Thyroid gland (tissue), 4 donors: ENCODE measurements around the gene ATP6V1G3.

Experiments used
- POLR2A ChIP-seq, 2 donors: fragments of 450-650 bp; IDR thresholded peaks; one replicate each; pipeline ENCODE4 v1.6.1; 2017; ENCODE audit warnings: antibody characterized with exemption in 2 of 2, mild to moderate bottlenecking in 2 of 2, moderate library complexity in 1 of 2
- TF ChIP-seq, protein P1 (sequence below), 6 experiments: fragments of 200-600 bp in 3 of 6; fragments of 450-650 bp in 3 of 6; sonication (generic) in 3 of 6; IDR thresholded peaks; one replicate each; pipeline ENCODE4 v1.5.1; 2016 to 2019; ENCODE audit warnings: antibody characterized with exemption in 6 of 6, mild to moderate bottlenecking in 2 of 6, inconsistent platforms in 1 of 6, moderate library complexity in 1 of 6

DNA sequence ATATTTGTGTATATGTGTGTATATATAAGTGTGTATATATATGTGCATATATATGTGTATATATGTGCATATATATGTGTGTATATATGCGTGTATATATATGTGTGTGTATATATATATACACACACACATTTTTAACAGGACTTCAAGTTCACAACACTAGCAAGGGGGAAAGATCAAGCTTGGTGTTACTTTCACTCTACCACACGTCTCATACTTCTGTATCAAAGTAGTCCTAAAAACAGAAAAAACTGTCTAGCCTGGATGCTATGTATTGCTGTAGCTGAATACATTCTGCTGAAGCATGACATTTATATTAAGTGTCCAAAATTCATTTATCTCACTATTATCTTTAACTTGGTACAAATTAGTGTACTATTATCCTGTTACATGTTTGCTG, 17.9 kb upstream of the ATP6V1G3 start:
- TF ChIP-seq, protein P1, sequence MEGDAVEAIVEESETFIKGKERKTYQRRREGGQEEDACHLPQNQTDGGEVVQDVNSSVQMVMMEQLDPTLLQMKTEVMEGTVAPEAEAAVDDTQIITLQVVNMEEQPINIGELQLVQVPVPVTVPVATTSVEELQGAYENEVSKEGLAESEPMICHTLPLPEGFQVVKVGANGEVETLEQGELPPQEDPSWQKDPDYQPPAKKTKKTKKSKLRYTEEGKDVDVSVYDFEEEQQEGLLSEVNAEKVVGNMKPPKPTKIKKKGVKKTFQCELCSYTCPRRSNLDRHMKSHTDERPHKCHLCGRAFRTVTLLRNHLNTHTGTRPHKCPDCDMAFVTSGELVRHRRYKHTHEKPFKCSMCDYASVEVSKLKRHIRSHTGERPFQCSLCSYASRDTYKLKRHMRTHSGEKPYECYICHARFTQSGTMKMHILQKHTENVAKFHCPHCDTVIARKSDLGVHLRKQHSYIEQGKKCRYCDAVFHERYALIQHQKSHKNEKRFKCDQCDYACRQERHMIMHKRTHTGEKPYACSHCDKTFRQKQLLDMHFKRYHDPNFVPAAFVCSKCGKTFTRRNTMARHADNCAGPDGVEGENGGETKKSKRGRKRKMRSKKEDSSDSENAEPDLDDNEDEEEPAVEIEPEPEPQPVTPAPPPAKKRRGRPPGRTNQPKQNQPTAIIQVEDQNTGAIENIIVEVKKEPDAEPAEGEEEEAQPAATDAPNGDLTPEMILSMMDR (IDR thresholded peaks at IDR 0.05) = no peak
- no peak for TF ChIP-seq POLR2A (IDR thresholded peaks at IDR 0.05)
